Testis (tissue), 3 donors: Measurements from ENCODE around the gene BAK1. TPM values are rescaled to one million over a fixed set of nuclear protein-coding genes. Genes with fewer than 3 reads are reported as not detected.
"Not testable (repeated sequence)": the region's sequence is repeated elsewhere in the genome, so short reads cannot be mapped to it uniquely, and the experiment has no call there.

Experiments
- DNase-seq: peaks from one replicate; pipeline ENCODE4 v3.0.0-alpha.2; 2019
- H3K27ac ChIP-seq, 2 donors: fragments of 200-600 bp; sonication (generic); one replicate each; pipeline ENCODE4 v1.5.1; 2019
- H3K27me3 ChIP-seq: fragments of 200-600 bp; sonication (generic); one replicate; pipeline ENCODE4 v1.5.1; 2019
- H3K36me3 ChIP-seq: fragments of 200-600 bp; sonication (generic); one replicate; pipeline ENCODE4 v1.5.1; 2017; ENCODE audit warnings: low read depth; ENCODE audit errors: missing control alignments
- H3K4me1 ChIP-seq: fragments of 200-600 bp; sonication (generic); one replicate; pipeline ENCODE4 v1.5.1; 2019
- H3K4me3 ChIP-seq, 2 donors: fragments of 200-600 bp; sonication (generic); one replicate each; pipeline ENCODE4 v1.5.1; 2017 to 2019
- H3K9me3 ChIP-seq: fragments of 200-600 bp; sonication (generic); one replicate; pipeline ENCODE4 v1.5.1; 2017
- CTCF ChIP-seq, 3 experiments: fragments of 450-650 bp in 2 of 3; fragments of 200-600 bp in 1 of 3; sonication (generic) in 1 of 3; IDR thresholded peaks; one replicate each; pipeline ENCODE4 v1.5.1; 2016 to 2019; ENCODE audit warnings: antibody characterized with exemption in 3 of 3, mild to moderate bottlenecking in 2 of 3, moderate library complexity in 1 of 3
- POLR2A ChIP-seq: fragments of 450-650 bp; IDR thresholded peaks from one replicate; pipeline ENCODE4 v1.6.1; 2017; ENCODE audit warnings: antibody characterized with exemption, mild to moderate bottlenecking, moderate library complexity
- WGBS, 2 donors: methylation state at CpG; one replicate each; pipeline ENCODE4 v1.1.5; 2018; 5-methylcytosine and 5-hydroxymethylcytosine counted together
- intact Hi-C: fragments of 100-400 bp; cut with DNase I; formaldehyde crosslinking; loops from one replicate; pipeline ENCODE4 v1.15.1; 2023; ENCODE audit warnings: low total_unique reads
- polyA plus RNA-seq: library from polyadenylated mRNA; stranded (reverse); fragments of 350-450 nt; fragmentation: Illumina TruSeq; extraction: RNeasy Lipid Tissue Mini Kit (QIAGEN cat#74804); gene quantifications from one replicate; pipeline ENCODE4 v1.2.3, GENCODE V29; 2014; ENCODE audit warnings: low read depth, low replicate concordance; ENCODE audit not compliant: insufficient read depth
- total RNA-seq, 2 donors: library from RNA; depleted of rRNA; stranded (reverse); fragments of >200 nt; gene quantifications; one replicate each; pipeline ENCODE4 v1.2.3, GENCODE V29; 2016

BAK1 gene
- total and polyA plus RNA-seq, 3 donors from 2014 or later = 13.1 to 17.3 (median 14.8) TPM

- H3K27ac ChIP-seq = peak overlapping the region; percentile 39 to 68
- TF ChIP-seq POLR2A (no peak), CTCF (IDR thresholded peaks at IDR 0.05) (no peak)
- intact Hi-C loops = no loop called here
Measured at GRCh38 chr6:33597551-33598322, 17.7 kb upstream of the BAK1 start.

GRCh38 chr6:33596894-33597293 lies 16.8 kb upstream of the BAK1 start:
- DNase-seq, H3K4me3 ChIP-seq, H3K36me3 ChIP-seq, intact Hi-C loops, H3K9me3 ChIP-seq, H3K27me3 ChIP-seq: not testable (repeated sequence)
- Histone ChIP-seq H3K27ac (peak overlapping the region in 1 of 2 donors; percentile 68), H3K4me1 (peaks cover 18% of the 10 kb centered on the region)
- WGBS, 2 donors = 59 to 92% methylated on average over 5 of the region's 5 CpGs

More at GRCh38 chr6:33597551-33598322, 17.7 kb upstream of the BAK1 start:
- no peaks in the 10 kb centered on the region for H3K9me3 ChIP-seq
- no peaks in the 10 kb centered on the region for H3K36me3 ChIP-seq
- peak; percentile 87 for DNase-seq
- no peaks in the 10 kb centered on the region for H3K27me3 ChIP-seq
- WGBS, 2 donors = 25 to 49% methylated on average over 4 of the region's 4 CpGs
- H3K4me3 ChIP-seq = no peak overlapping the region
- H3K4me1 ChIP-seq = peaks cover 18% of the 10 kb centered on the region

- peaks cover 31% of the 10 kb centered on the region for H3K4me1 ChIP-seq
- H3K4me3 ChIP-seq = no peak overlapping the region
- no peak for DNase-seq
- H3K27ac ChIP-seq = no peak overlapping the region
- no peak for TF ChIP-seq POLR2A
- no peak for TF ChIP-seq CTCF (IDR thresholded peaks at IDR 0.05)
- H3K36me3 ChIP-seq = no peaks in the 10 kb centered on the region
- intact Hi-C loops = no loop called here
- no peaks in the 10 kb centered on the region for H3K9me3 ChIP-seq
- H3K27me3 ChIP-seq = no peaks in the 10 kb centered on the region
- 94% methylated on average over 18 of the region's 18 CpGs for WGBS, 2 donors
Measured at GRCh38 chr6:33595001-33595846, 15.1 kb upstream of the BAK1 start.

GRCh38 chr6:33593414-33593727 lies 13.3 kb upstream of the BAK1 start:
- TF ChIP-seq POLR2A (no peak), CTCF (IDR thresholded peaks at IDR 0.05) (no peak)
- H3K9me3 ChIP-seq = no peaks in the 10 kb centered on the region
- peak overlapping the region; percentile 12 to 41 for H3K4me3 ChIP-seq
- H3K4me1 ChIP-seq = peaks cover 39% of the 10 kb centered on the region
- WGBS, 2 donors = 28 to 40% methylated on average over 4 of the region's 4 CpGs
- intact Hi-C loops = loop anchor here (5.0 kb wide), 1 partner anchor 94 kb away; no protein-coding TSS in a partner anchor
- H3K27ac ChIP-seq = no peak overlapping the region
- no peaks in the 10 kb centered on the region for H3K36me3 ChIP-seq
- DNase-seq = no peak
- H3K27me3 ChIP-seq = no peaks in the 10 kb centered on the region
